H1 (cell line): ENCODE data around the gene ALDH5A1. TPM values are rescaled to one million over a fixed set of nuclear protein-coding genes. Genes with fewer than 3 reads are reported as not detected.

Source experiments
- CTCF ChIA-PET: fragments of 300-600 bp; sonication (Branson Sonifier 250); formaldehyde crosslinking; loops from one replicate; lab custom pipeline; 2021; ENCODE audit not compliant: partially characterized antibody; lab: Charles Lee
- POLR2A ChIA-PET: fragments of 300-600 bp; sonication (Branson Sonifier 250); formaldehyde crosslinking; loops from one replicate; lab custom pipeline; 2021; ENCODE audit warnings: inconsistent platforms; ENCODE audit not compliant: partially characterized antibody; lab: Charles Lee
- DNase-seq, 2 experiments: peaks; one replicate each; pipeline versions ENCODE4 v3.0.0 to v3.0.0-alpha.2; 2010 to 2022; ENCODE audit warnings: low spot score in 2 of 2, low read depth in 1 of 2, mixed read lengths in 1 of 2
- FAIRE-seq: peaks from 2 replicates; lab custom pipeline; 2011; peaks lifted over from hg19 to GRCh38; lab: Jason Lieb, UNC
- H2AFZ ChIP-seq: 2 replicates; pipeline ENCODE4 v1.8.1; 2012; ENCODE audit warnings: low read length, inconsistent platforms
- H2AK5ac ChIP-seq: 2 replicates; pipeline ENCODE4 v1.6.1; 2013; ENCODE audit warnings: low read depth, low read length
- H2BK120ac ChIP-seq: replicated peaks from 2 replicates; pipeline ENCODE3; 2013; ENCODE audit warnings: low read depth, low read length, inconsistent platforms
- H2BK12ac ChIP-seq: 2 replicates; pipeline ENCODE4 v1.6.1; 2013; ENCODE audit warnings: low read depth, low read length
- H2BK15ac ChIP-seq: 2 replicates; pipeline ENCODE4 v1.6.1; 2013; ENCODE audit warnings: low read length
- H2BK20ac ChIP-seq: 2 replicates; pipeline ENCODE4 v1.6.1; 2013; ENCODE audit warnings: low read length
- H2BK5ac ChIP-seq: 2 replicates; pipeline ENCODE4 v1.6.1; 2013; ENCODE audit warnings: low read depth, low read length
- H3K14ac ChIP-seq: 2 replicates; pipeline ENCODE4 v1.6.1; 2013; ENCODE audit warnings: inconsistent platforms; ENCODE audit not compliant: insufficient read length
- H3K18ac ChIP-seq: 2 replicates; pipeline ENCODE4 v1.6.1; 2013; ENCODE audit warnings: low read length; ENCODE audit errors: extremely low read depth
- H3K23ac ChIP-seq: 2 replicates; pipeline ENCODE4 v1.6.1; 2013; ENCODE audit warnings: inconsistent platforms; ENCODE audit not compliant: insufficient read length
- H3K23me2 ChIP-seq: 2 replicates; pipeline ENCODE4 v1.6.1; 2013; ENCODE audit warnings: low read depth, low read length
- H3K27ac ChIP-seq: 2 replicates; pipeline ENCODE4 v1.6.1; 2011; ENCODE audit warnings: low read depth, low read length, inconsistent platforms
- H3K27me3 ChIP-seq, 4 experiments: replicated peaks in 1 of 4; 1 replicate in 1 of 4; 2 replicates in 3 of 4; pipeline versions ENCODE4 v1.6.1 to v1.8.1; 2011 to 2013; ENCODE audit warnings: low read length in 3 of 4, mild to moderate bottlenecking in 3 of 4, inconsistent platforms in 2 of 4, mixed read lengths in 2 of 4, moderate library complexity in 1 of 4; ENCODE audit not compliant: control insufficient read depth in 3 of 4, insufficient read depth in 3 of 4; ENCODE audit errors: extremely low read depth in 1 of 4
- H3K36me3 ChIP-seq, 4 experiments: 2 replicates each; pipeline versions ENCODE4 v1.6.1 to v1.8.1; 2011 to 2013; ENCODE audit warnings: mild to moderate bottlenecking in 4 of 4, low read length in 3 of 4, moderate library complexity in 2 of 4, control low read depth in 1 of 4, inconsistent platforms in 1 of 4; ENCODE audit not compliant: insufficient read depth in 4 of 4, control insufficient read depth in 2 of 4
- H3K4ac ChIP-seq: replicated peaks from 2 replicates; pipeline ENCODE3; 2013; ENCODE audit warnings: low read length, low read depth, mixed read lengths, inconsistent platforms; ENCODE audit not compliant: insufficient read length
- H3K4me1 ChIP-seq, 4 experiments: replicated peaks in 1 of 4; 1 replicate in 1 of 4; 2 replicates in 3 of 4; pipeline versions ENCODE4 v1.6.1 to v1.8.1; 2011 to 2013; ENCODE audit warnings: low read length in 3 of 4, inconsistent platforms in 2 of 4, mixed read lengths in 1 of 4; ENCODE audit not compliant: insufficient read depth in 4 of 4, control insufficient read depth in 3 of 4
- H3K4me2 ChIP-seq, 2 experiments: 2 replicates each; pipeline versions ENCODE4 v1.6.1 to v1.8.1; 2011 to 2013; ENCODE audit warnings: low read depth in 2 of 2, low read length in 2 of 2, control low read depth in 1 of 2, inconsistent platforms in 1 of 2, mild to moderate bottlenecking in 1 of 2; ENCODE audit not compliant: insufficient read depth in 1 of 2
- H3K4me3 ChIP-seq, 4 experiments: fragments of 200-600, 300-600 bp in 1 of 4; sonication (generic), shearing (Covaris generic), sonication (Bioruptor Twin) in 1 of 4; 2 replicates each; pipeline versions ENCODE4 v1.5.1 to v1.8.1; 2011 to 2016; ENCODE audit warnings: low read length in 4 of 4, low read depth in 3 of 4, control low read depth in 2 of 4, inconsistent platforms in 2 of 4, mild to moderate bottlenecking in 2 of 4, mixed read lengths in 1 of 4, moderate library complexity in 1 of 4; ENCODE audit not compliant: insufficient read depth in 2 of 4; ENCODE audit errors: extremely low read depth in 1 of 4
- H3K56ac ChIP-seq: replicated peaks from 2 replicates; pipeline ENCODE3; 2013; ENCODE audit warnings: low read depth, mild to moderate bottlenecking, mixed read lengths, low read length, inconsistent platforms; ENCODE audit not compliant: insufficient read length
- H3K79me1 ChIP-seq: 2 replicates; pipeline ENCODE4 v1.6.1; 2013; ENCODE audit warnings: low read depth, low read length, control low read depth
- H3K79me2 ChIP-seq, 2 experiments: 2 replicates each; pipeline versions ENCODE4 v1.6.1 to v1.8.1; 2012 to 2013; ENCODE audit warnings: low read length in 2 of 2, mild to moderate bottlenecking in 2 of 2, inconsistent platforms in 1 of 2; ENCODE audit not compliant: insufficient read depth in 2 of 2, control insufficient read depth in 1 of 2
- H3K9ac ChIP-seq, 4 experiments: replicated peaks in 1 of 4; 1 replicate in 1 of 4; 2 replicates in 3 of 4; pipeline versions ENCODE4 v1.6.1 to v1.8.1; 2011 to 2013; ENCODE audit warnings: low read depth in 3 of 4, low read length in 3 of 4, control low read depth in 2 of 4, mild to moderate bottlenecking in 2 of 4, moderate library complexity in 2 of 4, inconsistent platforms in 1 of 4; ENCODE audit errors: extremely low read depth in 1 of 4
- H3K9me3 ChIP-seq, 2 experiments: 2 replicates each; pipeline versions ENCODE4 v1.6.1 to v1.8.1; 2012 to 2013; ENCODE audit warnings: mild to moderate bottlenecking in 2 of 2, moderate library complexity in 2 of 2, control low read depth in 1 of 2, inconsistent platforms in 1 of 2, low read depth in 1 of 2, low read length in 1 of 2, mixed read lengths in 1 of 2; ENCODE audit not compliant: insufficient read depth in 2 of 2
- H4K20me1 ChIP-seq, 2 experiments: replicated peaks in 1 of 2; 2 replicates each; pipeline versions ENCODE3 to v1.8.1; 2011 to 2013; ENCODE audit warnings: inconsistent platforms in 2 of 2, low read length in 2 of 2, mild to moderate bottlenecking in 1 of 2; ENCODE audit not compliant: insufficient read depth in 2 of 2, control insufficient read depth in 1 of 2
- H4K5ac ChIP-seq: 2 replicates; pipeline ENCODE4 v1.6.1; 2013; ENCODE audit warnings: low read length, low read depth, mixed read lengths, inconsistent platforms; ENCODE audit not compliant: insufficient read length
- H4K8ac ChIP-seq: 2 replicates; pipeline ENCODE4 v1.8.0; 2013; ENCODE audit warnings: mild to moderate bottlenecking, moderate library complexity, low read length, inconsistent platforms; ENCODE audit not compliant: insufficient read depth; ENCODE audit errors: extremely low read depth
- H4K91ac ChIP-seq: replicated peaks from 2 replicates; pipeline ENCODE3; 2013; ENCODE audit warnings: low read length, mixed read lengths, inconsistent platforms; ENCODE audit not compliant: insufficient read length
- CEBPB ChIP-seq: IDR thresholded peaks from 2 replicates; pipeline ENCODE4 v1.6.1; 2012; ENCODE audit warnings: low read depth, low read length
- RAD21 ChIP-seq, 2 experiments: IDR thresholded peaks in 1 of 2; conservative IDR thresholded peaks in 1 of 2; 2 replicates each; pipeline ENCODE4 v1.6.1; 2011; ENCODE audit warnings: low read depth in 2 of 2, low read length in 2 of 2, improper control_type of control experiment in 1 of 2, inconsistent platforms in 1 of 2, mild to moderate bottlenecking in 1 of 2, moderate library complexity in 1 of 2
- RXRA ChIP-seq: IDR thresholded peaks from 2 replicates; pipeline ENCODE4 v1.6.1; 2011; ENCODE audit warnings: low read depth, mild to moderate bottlenecking, low read length, moderate library complexity; ENCODE audit not compliant: insufficient read depth
- SP1 ChIP-seq: IDR thresholded peaks from 2 replicates; pipeline ENCODE4 v1.6.1; 2011; ENCODE audit warnings: low read depth, low read length
- WGBS, 2 experiments: shearing (Covaris generic) in 1 of 2; methylation state at CpG; one replicate each; pipeline versions ENCODE4 v1.1.6 to v1.1.7; 2013 to 2015; ENCODE audit warnings: low lambda C conversion rate in 2 of 2, mixed read lengths in 2 of 2, inconsistent platforms in 1 of 2, low coverage in 1 of 2, missing lambda C conversion rate in 1 of 2; ENCODE audit not compliant: insufficient replicate concordance in 2 of 2, insufficient coverage in 1 of 2, insufficient read length in 1 of 2; ENCODE audit errors: extremely low coverage in 1 of 2, missing lambda C conversion rate in 1 of 2; 5-methylcytosine and 5-hydroxymethylcytosine counted together
- polyA plus RNA-seq, 7 experiments: library from polyadenylated mRNA; depleted of rRNA in 3 of 7; stranded (reverse) in 5 of 7; unstranded in 2 of 7; fragments of >200 nt in 5 of 7; fragments of 200-250 nt in 2 of 7; gene quantifications; 1 replicate in 5 of 7; 2 replicates in 1 of 7; 4 replicates in 1 of 7; pipeline versions ENCODE4 v1.2.1 to v1.2.3, GENCODE V29; 2011 to 2013; ENCODE audit warnings: missing spikeins in 2 of 7, mixed read lengths in 2 of 7
- total RNA-seq: library from RNA; stranded (reverse); fragmentation: NEBNext Ultra II Directional; extraction: Animal tissue kit (Norgen Biotek cat#: 25700); gene quantifications from 2 replicates; pipeline ENCODE4 v1.2.1, GENCODE V29; 2021
- TF ChIP-seq, protein P1 (sequence below): IDR thresholded peaks from 2 replicates; pipeline ENCODE4 v1.6.1; 2012; ENCODE audit warnings: low read length, inconsistent platforms
- TF ChIP-seq, protein P2 (sequence below): IDR thresholded peaks from 2 replicates; pipeline ENCODE4 v1.6.1; 2011; ENCODE audit warnings: low read length, improper control_type of control experiment

The ALDH5A1 gene
- total and polyA plus RNA-seq, 2 of the 8 experiments (the other 6 are each of a cell fraction or from before 2014, with no cell fraction given) = 1.5 to 2.4 TPM

DNA sequence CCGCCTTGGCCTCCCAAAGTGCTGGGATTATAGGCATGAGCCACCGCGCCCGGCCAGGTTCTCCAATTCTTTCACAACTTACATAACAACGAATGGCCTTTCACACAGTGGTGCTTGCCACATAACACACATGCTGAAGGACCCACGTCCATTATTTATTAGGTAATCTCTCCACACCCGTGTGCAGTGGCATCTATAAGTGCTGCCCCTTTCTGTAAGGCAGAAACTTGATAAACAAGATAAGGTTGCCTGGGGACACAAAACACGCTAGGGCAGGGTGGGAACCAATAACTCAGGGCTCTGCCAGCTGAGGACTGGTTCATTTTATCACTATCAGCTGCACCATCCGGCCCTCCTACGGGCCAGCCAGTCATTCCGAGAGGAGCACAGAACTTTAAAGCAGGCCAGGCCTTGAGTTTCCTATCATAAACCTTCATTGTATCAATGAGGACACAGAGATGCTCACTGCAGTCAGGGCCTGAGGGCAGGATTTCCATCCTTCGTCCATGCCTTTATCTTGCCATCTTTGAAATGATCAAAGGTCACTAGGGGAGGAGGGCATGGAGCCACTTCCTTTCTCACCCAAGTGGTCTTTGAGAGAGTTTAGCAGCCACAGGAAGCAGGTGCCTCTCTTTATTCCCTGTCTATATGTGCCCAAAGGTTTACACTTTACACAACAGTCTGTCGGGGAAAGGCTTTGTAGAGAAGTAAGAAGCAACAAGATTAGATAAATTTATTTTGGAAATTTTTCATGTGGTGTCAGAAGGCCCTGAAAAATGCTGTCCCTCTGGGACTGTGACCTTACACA, 43.0 kb upstream of the ALDH5A1 start:
- no peak overlapping the region for H3K4me3 ChIP-seq
- no peak overlapping the region for H3K4me2 ChIP-seq
- H2BK15ac ChIP-seq = no peak overlapping the region
- H4K91ac ChIP-seq = no peak overlapping the region
- 86% methylated on average over 13 of the region's 13 CpGs; no CpG with 5 or more reads in 1 of the 2 experiments for WGBS, 2 experiments
- no peak overlapping the region for H3K23ac ChIP-seq
- H3K56ac ChIP-seq = no peak overlapping the region
- no peak overlapping the region for H4K8ac ChIP-seq
- no peak overlapping the region for H2AK5ac ChIP-seq
- no peak overlapping the region for H3K27ac ChIP-seq
- H2BK12ac ChIP-seq = no peak overlapping the region
- H3K4me1 ChIP-seq = no peaks in the 10 kb centered on the region
- H3K9ac ChIP-seq = no peak overlapping the region
- no peaks in the 10 kb centered on the region for H3K27me3 ChIP-seq
- no peaks in the 10 kb centered on the region for H3K79me2 ChIP-seq
- H3K36me3 ChIP-seq = no peaks in the 10 kb centered on the region
- H2BK20ac ChIP-seq = no peak overlapping the region
- POLR2A ChIA-PET = no interaction called here
- no peak overlapping the region for H3K18ac ChIP-seq
- no peaks in the 10 kb centered on the region for H3K23me2 ChIP-seq
- H3K79me1 ChIP-seq = no peaks in the 10 kb centered on the region
- CTCF ChIA-PET = interaction anchor here (1.2 kb wide), 1 partner anchor 342 kb away, joined by 3 read pairs; no protein-coding TSS in a partner anchor
- H2BK120ac ChIP-seq = no peak overlapping the region
- H2AFZ ChIP-seq = no peak overlapping the region
- no peak overlapping the region for H4K5ac ChIP-seq
- H2BK5ac ChIP-seq = no peak overlapping the region
- no peak overlapping the region for H3K4ac ChIP-seq
- DNase-seq (no peak), FAIRE-seq (no peak)
- H4K20me1 ChIP-seq = no peaks in the 10 kb centered on the region
- no peaks in the 10 kb centered on the region for H3K9me3 ChIP-seq
- H3K14ac ChIP-seq = no peak overlapping the region
- TF ChIP-seq RAD21 (IDR thresholded peaks at IDR 0.05 in 1 of 2, conservative IDR thresholded peaks at IDR 0.05 in 1 of 2; ENCODE audit: low read depth in 2 of 2, low read length in 2 of 2) (no peak), RXRA (no peak), SP1 (no peak), CEBPB (no peak)
- TF ChIP-seq, protein P1, sequence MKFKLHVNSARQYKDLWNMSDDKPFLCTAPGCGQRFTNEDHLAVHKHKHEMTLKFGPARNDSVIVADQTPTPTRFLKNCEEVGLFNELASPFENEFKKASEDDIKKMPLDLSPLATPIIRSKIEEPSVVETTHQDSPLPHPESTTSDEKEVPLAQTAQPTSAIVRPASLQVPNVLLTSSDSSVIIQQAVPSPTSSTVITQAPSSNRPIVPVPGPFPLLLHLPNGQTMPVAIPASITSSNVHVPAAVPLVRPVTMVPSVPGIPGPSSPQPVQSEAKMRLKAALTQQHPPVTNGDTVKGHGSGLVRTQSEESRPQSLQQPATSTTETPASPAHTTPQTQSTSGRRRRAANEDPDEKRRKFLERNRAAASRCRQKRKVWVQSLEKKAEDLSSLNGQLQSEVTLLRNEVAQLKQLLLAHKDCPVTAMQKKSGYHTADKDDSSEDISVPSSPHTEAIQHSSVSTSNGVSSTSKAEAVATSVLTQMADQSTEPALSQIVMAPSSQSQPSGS = no peak
- TF ChIP-seq, protein P2, sequence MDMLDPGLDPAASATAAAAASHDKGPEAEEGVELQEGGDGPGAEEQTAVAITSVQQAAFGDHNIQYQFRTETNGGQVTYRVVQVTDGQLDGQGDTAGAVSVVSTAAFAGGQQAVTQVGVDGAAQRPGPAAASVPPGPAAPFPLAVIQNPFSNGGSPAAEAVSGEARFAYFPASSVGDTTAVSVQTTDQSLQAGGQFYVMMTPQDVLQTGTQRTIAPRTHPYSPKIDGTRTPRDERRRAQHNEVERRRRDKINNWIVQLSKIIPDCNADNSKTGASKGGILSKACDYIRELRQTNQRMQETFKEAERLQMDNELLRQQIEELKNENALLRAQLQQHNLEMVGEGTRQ = no peak
